Measurements from ENCODE around the gene KLHL35. TPM values are rescaled to one million over a fixed set of nuclear protein-coding genes. Genes with fewer than 3 reads are reported as not detected.

The KLHL35 gene
- total RNA-seq, 1 experiment from 2014 or later, result 0.83 TPM

GRCh38 chr11:75479597-75480145 lies 46.7 kb upstream of the KLHL35 start:
- no peak overlapping the region for H3K4me2 ChIP-seq (ENCODE audit: insufficient read depth, insufficient read length, low read length)
- no peak overlapping the region for H3K23ac ChIP-seq (ENCODE audit: insufficient read length, low read depth, low read length)
- no peak overlapping the region for H3K27ac ChIP-seq (ENCODE audit: insufficient read length, low read depth, low read length)
- H4K8ac ChIP-seq (replicated peaks; ENCODE audit: insufficient read length, low read depth, low read length), result no peak overlapping the region
- no peaks in the 10 kb centered on the region for H4K20me1 ChIP-seq (ENCODE audit: control insufficient read depth, insufficient read depth, insufficient read length)
- H3K56ac ChIP-seq (ENCODE audit: insufficient read length, low read depth, low read length), result no peak overlapping the region
- no peak overlapping the region for H4K91ac ChIP-seq (ENCODE audit: insufficient read length, low read depth, low read length)
- no peak overlapping the region for H2AK5ac ChIP-seq (ENCODE audit: insufficient read length, low read length)
- H3K27me3 Mint-ChIP-seq (ENCODE audit: low read depth), result no peaks in the 10 kb centered on the region
- H2BK20ac ChIP-seq (ENCODE audit: low read depth, low read length, poor library complexity, severe bottlenecking), result no peak overlapping the region
- no peak overlapping the region for H3K9ac ChIP-seq (ENCODE audit: extremely low read depth, insufficient read length, low read length)
- no peak overlapping the region for H2AFZ ChIP-seq (ENCODE audit: low read length)
- H2BK5ac ChIP-seq (ENCODE audit: insufficient read length, low read length), result no peak overlapping the region
- TF ChIP-seq CTCF (conservative IDR thresholded peaks at IDR 0.05), result no peak
- H2BK12ac ChIP-seq (ENCODE audit: insufficient read length, low read depth, low read length), result no peak overlapping the region
- no peak overlapping the region for H3K14ac ChIP-seq (ENCODE audit: insufficient read depth, low read length)
- no peak overlapping the region for H3K18ac ChIP-seq (ENCODE audit: insufficient read length, low read depth, low read length)
- WGBS (ENCODE audit: extremely low coverage, insufficient read length, low lambda C conversion rate), result no CpG with 5 or more reads among the region's 4 CpGs
- no peak for DNase-seq
- H2BK15ac ChIP-seq (ENCODE audit: low read depth, low read length), result no peak overlapping the region
- H3K4ac ChIP-seq (ENCODE audit: low read depth, low read length), result no peak overlapping the region
- H3K9me3 Mint-ChIP-seq, result no peaks in the 10 kb centered on the region; a peak in 1 of 5 replicates
- no peaks in the 10 kb centered on the region for H3K23me2 ChIP-seq (ENCODE audit: insufficient read length, low read depth, low read length, poor library complexity, severe bottlenecking)
- no peak overlapping the region for H3K4me3 Mint-ChIP-seq
- no peak overlapping the region for H3K27ac Mint-ChIP-seq
- no peaks in the 10 kb centered on the region for H3K4me1 ChIP-seq (ENCODE audit: insufficient read depth, low read length)
- no peaks in the 10 kb centered on the region for H3K9me3 ChIP-seq (ENCODE audit: control insufficient read depth, low read depth, low read length)
- no peaks in the 10 kb centered on the region for H3K79me2 ChIP-seq (ENCODE audit: insufficient read depth, low read length)
- no peak overlapping the region for H4K5ac ChIP-seq (ENCODE audit: insufficient read length, low read depth, low read length)
- peaks cover 15 to 26% of the 10 kb centered on the region in 2 experiments for H3K4me1 Mint-ChIP-seq
- no peak overlapping the region for H3T11ph ChIP-seq (ENCODE audit: low read length)
- H2BK120ac ChIP-seq (ENCODE audit: low read depth, low read length, poor library complexity, severe bottlenecking), result no peak overlapping the region
- no peaks in the 10 kb centered on the region for H3K36me3 Mint-ChIP-seq (ENCODE audit: insufficient read depth in 1 of 3, low read depth in 3 of 3)
- no peaks in the 10 kb centered on the region for H3K27me3 ChIP-seq (ENCODE audit: insufficient read depth, low read length)
- no peaks in the 10 kb centered on the region for H3K79me1 ChIP-seq (ENCODE audit: insufficient read depth, low read depth, low read length, poor library complexity, severe bottlenecking)
